GM18511 (cell line): Measurements from ENCODE around the gene DNAJC13.
"Not testable (repeated sequence)": the region's sequence is repeated elsewhere in the genome, so short reads cannot be mapped to it uniquely, and the experiment has no call there.

Source experiments
- ATAC-seq: cut with Tn5 transposase; IDR thresholded peaks from one replicate; pipeline ENCODE4 v1.9.1; 2021; ENCODE audit warnings: mild to moderate bottlenecking, moderate library complexity; ENCODE audit not compliant: unreplicated experiment

DNAJC13 gene

DNA sequence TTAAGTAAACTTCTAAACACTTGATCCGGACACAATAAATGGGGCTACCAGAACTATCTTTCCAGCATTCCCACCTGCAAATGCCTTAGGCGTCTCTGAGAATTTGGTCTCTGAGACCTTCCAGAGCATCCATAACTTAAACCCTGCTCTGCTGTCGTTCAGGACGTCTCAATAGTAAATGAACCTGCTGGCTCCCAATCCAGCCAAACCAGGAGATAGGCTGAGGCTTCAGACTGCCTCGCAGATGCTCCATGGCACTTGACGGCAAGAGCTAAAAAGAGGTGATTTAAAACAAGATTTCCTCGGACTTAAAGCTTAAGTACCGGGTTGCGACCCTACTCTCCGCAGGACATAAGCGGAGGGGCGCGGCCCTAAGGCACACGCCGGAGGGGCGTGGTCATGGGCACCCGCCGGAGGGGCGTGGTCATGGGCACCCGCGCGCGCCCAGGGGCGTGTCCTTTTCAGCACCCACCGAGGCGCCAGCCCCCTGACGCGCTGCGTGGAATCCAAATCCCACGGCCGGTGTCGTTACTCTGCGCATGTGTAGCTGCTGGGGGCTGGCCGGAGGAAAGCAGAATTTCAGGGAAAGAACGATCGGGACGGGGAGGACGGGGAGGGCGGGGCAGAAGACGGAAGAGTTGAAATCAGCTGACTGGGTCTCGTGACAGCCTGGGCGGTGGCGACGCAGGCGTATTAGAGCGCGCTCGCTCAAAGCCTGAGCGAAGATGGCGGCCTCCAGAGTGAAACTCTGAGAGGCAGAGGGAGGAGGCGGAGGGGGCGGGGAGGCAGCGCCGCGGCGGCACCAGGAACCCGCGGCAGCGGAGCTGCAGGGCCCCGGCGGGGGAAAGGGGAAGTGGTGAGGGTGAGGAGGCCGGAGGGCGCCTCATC lies at the start of gene DNAJC13:
TSS of gene DNAJC13 (plus strand) at position 696 of the 888 bp plus-strand sequence. CDS start 17,049 bp downstream, outside the sequence.
- peak; percentile 94 for ATAC-seq

- no peak for ATAC-seq
Observed at GRCh38 chr3:132368515-132368914, 48.8 kb upstream of the DNAJC13 start.

DNA sequence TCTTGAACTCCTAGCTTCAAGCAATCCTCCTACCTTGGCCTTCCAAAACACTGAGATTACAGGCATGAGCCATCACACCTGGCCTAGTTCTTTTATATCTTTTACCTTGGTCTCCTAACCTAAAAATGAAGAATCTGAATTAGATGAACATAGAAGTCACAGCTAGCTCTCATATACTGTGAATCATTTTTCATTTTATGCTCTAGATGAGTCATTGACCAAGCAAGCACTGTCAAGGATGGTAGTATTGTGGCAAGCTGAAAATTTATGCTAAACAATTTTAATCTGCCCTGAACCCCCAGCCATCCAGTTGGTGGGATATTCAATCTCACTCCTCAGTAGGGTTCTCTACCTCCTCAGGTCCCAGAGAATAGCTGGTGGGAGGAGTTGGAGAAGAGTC lies 48.3 kb upstream of the DNAJC13 start:
- no peak for ATAC-seq

GRCh38 chr3:132376945-132377354 lies 40.4 kb upstream of the DNAJC13 start:
- not testable (repeated sequence) for ATAC-seq

DNA sequence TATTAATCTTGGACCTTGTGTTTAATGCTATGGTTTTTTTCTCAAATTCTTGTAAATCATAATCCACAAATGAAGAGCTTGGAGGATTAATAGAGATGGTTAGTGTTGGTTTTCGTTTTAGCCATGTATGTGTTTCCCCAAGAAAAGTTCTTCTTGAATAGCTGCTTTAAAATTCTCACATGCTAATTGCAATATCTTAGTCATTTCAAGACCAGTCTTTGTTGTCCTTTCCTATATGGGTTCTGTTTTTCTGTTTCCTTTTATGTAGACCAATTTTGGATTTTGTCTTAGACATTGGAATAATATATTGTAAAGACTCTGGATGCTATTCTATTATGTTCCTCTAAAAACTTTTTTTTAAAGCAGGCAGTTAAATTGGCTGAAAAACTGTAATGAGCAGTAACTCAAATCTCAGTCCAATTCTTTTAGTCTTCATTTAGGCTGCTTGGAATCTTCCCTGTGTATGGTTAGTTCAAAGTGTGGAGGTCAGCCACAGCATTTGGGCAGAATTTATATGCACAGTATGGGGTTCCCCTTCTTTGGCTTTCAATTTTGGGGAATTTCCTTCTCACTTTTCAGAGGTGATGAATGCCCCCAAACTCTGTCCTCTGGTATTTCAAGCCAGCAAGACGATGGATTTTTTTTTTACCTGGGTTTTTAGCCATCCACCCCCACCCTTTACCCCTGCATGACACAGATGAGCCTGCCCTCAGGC lies 39.1 kb upstream of the DNAJC13 start:
- ATAC-seq = peak; percentile 51

DNA sequence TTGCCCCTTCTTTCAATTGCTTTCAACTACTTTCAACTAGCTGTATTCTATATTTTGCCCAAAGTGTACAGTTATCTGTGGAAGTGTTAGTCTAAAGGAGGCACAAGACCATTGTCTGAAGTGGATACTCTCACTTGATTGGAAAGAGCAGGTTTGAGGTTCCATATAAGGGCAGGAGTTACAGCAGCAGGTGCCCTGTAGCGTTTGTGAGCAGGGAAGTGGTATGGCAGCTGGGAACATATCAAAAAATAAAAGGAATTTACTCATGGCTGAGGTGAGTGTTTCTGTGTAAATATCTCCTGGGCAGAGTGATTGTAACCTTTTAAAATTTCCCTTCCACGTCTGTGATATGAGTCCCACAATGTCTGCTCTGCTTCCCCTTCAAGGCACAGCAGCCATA lies 38.5 kb upstream of the DNAJC13 start:
- ATAC-seq = no peak

GRCh38 chr3:132380920-132381319 lies 36.4 kb upstream of the DNAJC13 start:
- peak; percentile 57 for ATAC-seq

GRCh38 chr3:132381348-132381944 lies 35.9 kb upstream of the DNAJC13 start:
- ATAC-seq = no peak

GRCh38 chr3:132382267-132382666 lies 35.0 kb upstream of the DNAJC13 start:
- no peak for ATAC-seq

DNA sequence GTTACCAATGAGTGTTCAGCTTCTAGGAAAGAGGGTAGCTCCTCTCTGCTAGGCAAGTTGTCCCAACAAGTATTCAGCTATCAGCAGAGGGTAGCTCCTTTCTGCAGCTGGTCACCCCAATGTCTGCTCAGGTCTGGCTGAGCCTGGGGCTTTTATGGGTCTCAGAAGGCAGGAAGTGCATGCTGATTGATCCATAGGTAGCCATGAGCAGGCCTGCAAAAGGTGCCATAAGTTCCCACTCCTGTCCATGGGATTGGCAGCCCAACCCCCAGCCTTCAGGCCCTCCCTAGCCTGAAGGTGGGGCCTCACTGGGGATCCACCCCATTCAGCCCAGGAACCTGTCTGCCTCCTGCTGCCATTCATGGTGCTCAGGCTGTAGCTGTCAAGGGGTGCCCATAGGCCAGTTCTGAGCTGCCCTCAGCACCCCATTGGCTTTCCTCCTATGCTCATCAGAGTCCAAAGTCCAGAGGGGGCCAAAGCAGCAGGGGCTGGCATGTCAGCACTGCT lies 34.6 kb upstream of the DNAJC13 start:
- no peak for ATAC-seq

DNA sequence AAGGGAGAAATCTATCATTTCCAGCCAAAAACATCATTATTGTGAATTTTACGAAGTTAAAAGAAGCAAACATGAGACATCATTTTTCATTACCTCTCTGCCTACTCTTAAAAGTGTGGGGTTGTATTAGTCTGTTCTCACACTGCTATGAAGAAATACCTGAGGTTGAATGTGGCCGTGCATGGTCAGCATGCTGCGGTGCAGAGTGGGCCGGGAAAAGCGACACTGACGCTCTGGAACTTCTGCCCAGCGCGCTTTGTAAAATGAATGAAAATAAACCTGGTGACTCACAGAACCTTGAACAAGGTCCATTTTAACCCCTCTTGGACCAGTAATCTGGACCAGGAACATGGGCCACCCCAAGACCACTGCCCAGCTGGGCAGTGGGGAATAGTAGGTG lies 31.0 kb upstream of the DNAJC13 start:
- no peak for ATAC-seq

DNA sequence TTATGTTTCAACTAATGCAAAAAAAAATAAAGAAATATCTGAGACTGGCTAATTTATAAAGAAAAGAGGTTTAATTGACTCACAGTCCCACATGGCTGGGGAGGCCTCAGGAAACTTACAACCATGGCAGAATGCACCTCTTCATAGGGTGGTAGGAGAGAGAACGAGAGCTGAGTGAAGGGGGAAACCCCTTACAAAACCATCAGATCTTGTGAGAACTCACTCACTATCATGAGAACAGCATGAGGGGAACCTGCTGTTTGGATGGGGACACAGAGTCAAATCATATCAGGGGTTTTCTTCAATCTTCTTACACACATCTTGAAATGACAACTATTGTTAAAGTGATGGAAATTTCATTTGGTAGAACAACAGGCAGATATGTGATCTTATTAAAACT lies 24.6 kb upstream of the DNAJC13 start:
- ATAC-seq = not testable (repeated sequence)

- no peak for ATAC-seq
Observed at GRCh38 chr3:132394320-132394719, 23.0 kb upstream of the DNAJC13 start.

GRCh38 chr3:132395126-132395525 lies 22.2 kb upstream of the DNAJC13 start:
- no peak for ATAC-seq

GRCh38 chr3:132396255-132396654 lies 21.0 kb upstream of the DNAJC13 start:
- ATAC-seq = no peak

DNA sequence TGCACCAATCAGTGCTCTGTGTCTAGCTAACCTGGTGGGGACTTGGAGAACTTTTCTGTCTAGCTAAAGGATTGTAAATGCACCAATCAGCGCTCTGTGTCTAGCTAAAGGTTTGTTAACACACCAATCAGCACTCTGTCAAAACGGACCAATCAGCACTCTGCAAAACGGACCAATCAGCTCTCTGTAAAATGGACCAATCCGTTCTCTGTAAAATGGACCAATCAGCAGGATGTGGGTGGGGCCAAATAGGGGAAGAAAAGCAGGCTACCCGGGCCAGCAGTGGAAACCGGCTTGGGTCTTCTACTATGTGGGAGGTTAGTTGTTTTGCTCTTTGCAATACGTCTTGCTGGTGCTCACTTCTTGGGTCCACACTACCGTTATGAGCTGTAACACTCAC lies 20.5 kb upstream of the DNAJC13 start:
- ATAC-seq = not testable (repeated sequence)

DNA sequence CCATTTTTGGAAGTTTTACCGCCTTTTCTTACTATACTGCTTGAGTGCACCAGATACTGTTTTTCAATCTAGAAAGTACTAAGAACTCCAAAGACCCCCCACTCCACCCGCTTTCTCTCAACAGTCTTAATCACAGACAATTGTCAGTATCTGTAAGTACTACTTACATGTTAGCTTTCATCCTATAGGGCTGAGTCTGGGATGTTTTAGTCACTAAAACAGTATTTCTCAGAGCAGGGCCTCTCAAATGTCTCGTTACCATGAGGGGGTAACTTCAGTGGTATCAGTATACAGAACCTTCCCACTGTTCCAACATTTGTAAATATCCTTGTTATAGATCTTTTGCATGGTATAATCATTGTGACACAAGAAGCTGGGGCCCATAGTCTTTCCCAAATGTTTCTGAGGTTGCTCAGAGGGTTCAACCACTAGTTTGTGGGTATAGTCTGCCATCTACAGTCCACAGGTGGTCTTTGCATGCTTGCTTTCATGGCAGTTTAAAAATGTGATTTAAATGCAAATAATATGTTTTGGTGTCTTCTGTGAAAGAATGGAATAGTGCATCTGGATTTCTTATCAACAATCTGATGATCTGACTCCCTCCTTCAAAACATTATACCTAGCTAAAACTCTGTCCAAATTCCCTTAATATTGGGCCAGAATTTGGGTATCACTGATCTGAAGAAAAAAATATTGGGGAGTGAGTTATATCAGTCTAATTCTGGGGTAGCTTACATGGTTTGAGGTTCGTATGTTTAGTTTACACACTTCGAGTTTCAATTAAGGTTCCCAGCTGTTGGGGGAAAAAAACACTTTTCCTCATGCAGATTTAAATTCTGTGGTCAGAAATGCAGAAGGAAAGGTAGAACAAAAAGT lies 18.0 kb upstream of the DNAJC13 start:
- ATAC-seq = no peak

DNA sequence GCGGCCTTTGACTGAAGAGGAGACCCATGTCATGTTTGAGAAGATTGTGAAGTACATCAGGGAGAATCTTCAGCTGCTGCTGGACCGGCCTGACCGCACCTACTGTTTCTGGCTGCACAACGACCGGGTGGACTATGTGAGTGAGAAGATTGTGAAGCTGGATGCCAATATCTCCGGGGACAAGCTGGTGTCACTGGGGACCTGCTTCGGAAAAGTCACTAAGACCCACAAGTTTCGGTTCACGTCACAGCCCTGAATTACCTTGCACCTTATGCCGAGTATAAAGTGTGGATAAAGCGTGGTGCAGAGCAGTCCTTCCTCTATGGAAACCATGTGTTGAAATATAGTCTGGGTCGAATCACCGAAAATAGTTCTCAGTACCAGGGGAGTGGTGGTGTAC lies 16.0 kb upstream of the DNAJC13 start:
- ATAC-seq = no peak

DNA sequence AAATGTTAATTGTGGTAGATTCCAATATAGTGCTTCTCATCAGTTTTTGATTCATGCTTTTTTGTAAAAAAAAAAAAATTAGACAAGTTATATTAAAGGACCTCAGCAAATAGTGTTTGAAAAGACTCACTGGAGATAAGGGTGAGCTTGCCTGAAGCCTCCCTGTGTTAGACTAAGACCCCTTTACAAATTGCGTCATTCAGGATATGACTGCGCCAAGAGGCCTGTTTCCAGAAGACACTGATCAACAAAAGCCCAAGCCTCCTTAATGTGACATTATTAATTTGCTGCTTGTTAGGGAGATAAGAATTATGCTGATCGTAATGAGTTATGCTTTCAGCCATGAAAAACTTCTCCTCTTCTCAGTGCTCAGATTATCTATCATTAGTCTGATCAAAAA lies 13.0 kb upstream of the DNAJC13 start:
- ATAC-seq = no peak

DNA sequence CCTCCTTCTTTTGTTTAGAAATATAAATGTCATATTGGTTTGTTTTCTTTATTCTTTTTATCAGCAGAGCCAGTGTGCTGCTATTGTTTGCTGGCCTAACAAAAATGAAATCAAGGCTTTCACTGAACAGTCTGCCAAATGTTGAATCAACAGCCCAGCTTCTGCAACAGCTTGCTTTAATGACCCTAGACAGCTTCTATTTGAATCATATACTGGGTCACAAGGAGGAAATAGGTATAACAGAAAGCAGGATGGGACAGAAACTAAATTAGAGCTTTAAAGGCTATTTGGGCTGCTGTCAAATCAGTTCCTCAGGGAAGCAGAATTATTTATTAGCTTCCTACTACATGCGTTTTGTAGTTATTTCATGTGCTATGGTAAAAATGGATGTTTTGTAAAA lies 12.1 kb upstream of the DNAJC13 start:
- no peak for ATAC-seq
